ENCODE results near the gene ADIPOR2.
A peak's percentile ranks its signal among the peaks of the same experiment; 100 is the strongest.
"Not testable (repeated sequence)": the region's sequence is repeated elsewhere in the genome, so short reads cannot be mapped to it uniquely, and the experiment has no call there.

Gene ADIPOR2

DNA sequence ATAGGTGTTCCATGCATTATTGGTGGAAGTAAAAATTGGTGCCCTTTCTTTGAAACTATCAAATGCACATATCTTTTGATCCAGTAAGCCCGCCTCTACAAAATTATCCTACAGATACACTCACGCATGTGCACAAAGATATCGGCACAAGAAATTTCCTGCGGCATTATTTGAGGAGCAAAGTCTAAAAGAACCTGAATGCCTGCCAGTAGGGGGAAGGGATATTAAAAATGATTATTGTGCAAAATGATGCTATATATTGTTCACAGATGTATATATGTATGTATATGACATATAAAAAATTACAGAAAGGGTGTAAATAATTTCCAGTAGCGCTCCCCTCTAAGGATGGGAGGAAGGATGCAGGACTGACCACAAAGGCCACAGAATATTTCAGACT, 24.7 kb upstream of the ADIPOR2 start:
- DNase-seq, result no peak

- no peak for DNase-seq
Measured at GRCh38 chr12:1666685-1667162, 24.1 kb upstream of the ADIPOR2 start.

GRCh38 chr12:1668833-1669543, 21.9 kb upstream of the ADIPOR2 start:
- DNase-seq, result no peak

- no peak for DNase-seq
Measured at GRCh38 chr12:1670358-1671268, 20.3 kb upstream of the ADIPOR2 start.

GRCh38 chr12:1676043-1676442, 14.8 kb upstream of the ADIPOR2 start:
- DNase-seq, result no peak

- DNase-seq, result no peak
Measured at GRCh38 chr12:1680804-1681492, 9.9 kb upstream of the ADIPOR2 start.

- no peak for DNase-seq
Measured at GRCh38 chr12:1681493-1681807, 9.4 kb upstream of the ADIPOR2 start.

- DNase-seq, result no peak
Measured at GRCh38 chr12:1688086-1688710, 2.7 kb upstream of the ADIPOR2 start.

GRCh38 chr12:1691123-1692007, 495 bp downstream of the ADIPOR2 start:
- DNase-seq, result peak; percentile 23

- no peak for DNase-seq
Measured at GRCh38 chr12:1692226-1692625, 1.4 kb downstream of the ADIPOR2 start.

GRCh38 chr12:1692895-1693610, 2.2 kb downstream of the ADIPOR2 start:
- no peak for DNase-seq

- not testable (repeated sequence) for DNase-seq
Measured at GRCh38 chr12:1695097-1695496, 4.2 kb downstream of the ADIPOR2 start.

- no peak for DNase-seq
Measured at GRCh38 chr12:1695886-1696670, 5.2 kb downstream of the ADIPOR2 start.

- DNase-seq, result no peak
Measured at GRCh38 chr12:1696800-1697199, 5.9 kb downstream of the ADIPOR2 start.

- DNase-seq, result no peak
Measured at GRCh38 chr12:1697271-1697670, 6.4 kb downstream of the ADIPOR2 start.

- no peak for DNase-seq
Measured at GRCh38 chr12:1698720-1699119, 7.8 kb downstream of the ADIPOR2 start.

DNA sequence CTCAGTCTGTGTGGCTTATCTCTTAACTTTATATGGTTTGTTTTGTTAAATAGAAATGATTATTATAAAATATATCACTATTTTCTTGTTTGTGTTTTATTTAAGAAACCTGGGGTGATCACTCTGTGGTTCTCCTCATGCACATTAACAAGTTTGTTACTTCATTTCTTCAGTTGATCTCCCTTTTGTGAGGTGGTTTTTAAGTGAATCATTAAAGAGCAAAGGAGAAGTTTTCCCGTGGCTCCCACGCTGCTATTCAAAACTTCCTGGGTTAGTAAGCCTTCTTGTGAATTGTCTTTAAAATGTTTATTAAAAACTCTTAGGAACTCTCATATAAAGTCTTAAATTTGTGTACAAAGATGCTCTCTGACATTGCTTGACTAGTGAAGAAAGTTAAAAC, 11.8 kb downstream of the ADIPOR2 start:
- no peak for DNase-seq

DNA sequence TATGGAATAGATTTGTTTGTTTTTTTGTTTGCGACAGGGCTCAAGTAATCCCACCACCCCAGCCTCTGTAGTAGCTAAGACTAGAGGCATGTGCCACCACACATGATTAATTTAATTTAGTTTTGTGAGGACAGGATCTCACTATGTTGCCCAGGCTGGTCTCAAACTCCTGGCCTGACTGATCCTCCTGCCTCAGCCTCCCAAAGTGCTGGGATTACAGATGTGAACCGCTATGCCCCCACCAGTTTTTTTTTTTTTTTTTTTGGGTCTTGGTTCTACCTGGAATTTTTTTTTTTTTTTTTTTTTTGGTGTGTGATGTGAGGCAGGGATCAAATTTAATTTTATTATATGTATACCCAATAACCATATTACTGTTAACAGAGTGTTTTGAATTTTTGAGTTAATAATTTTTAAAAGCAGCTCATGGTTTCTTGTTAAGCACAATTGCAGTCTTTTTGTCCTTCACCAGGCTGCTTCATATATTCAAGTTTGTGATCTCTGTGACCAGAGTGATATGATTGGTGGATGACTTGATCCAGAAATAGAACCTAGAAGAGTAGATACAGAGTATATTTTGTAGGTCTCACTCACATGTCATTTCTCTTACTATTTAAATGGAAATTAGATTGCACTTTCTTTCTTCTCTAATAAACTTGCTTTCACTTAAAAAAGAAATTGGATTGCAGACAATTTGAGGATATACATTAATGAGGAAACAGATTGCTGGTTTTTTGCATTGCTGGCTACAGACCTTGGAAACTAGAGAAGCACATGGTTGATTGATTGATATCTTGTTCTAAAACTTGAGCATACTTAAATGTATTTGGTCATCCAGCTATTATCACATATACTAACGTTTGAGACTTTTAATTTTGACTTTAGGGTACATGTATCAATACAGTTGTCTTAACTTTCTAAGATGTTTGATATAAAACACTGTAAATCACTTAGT, 13.2 kb downstream of the ADIPOR2 start:
- DNase-seq, result no peak

All from activated CD4-positive, alpha-beta T cell treated with anti-CD3 and anti-CD28 coated beads, Interleukin-2, amount 50 U/mL, for 1 hour (primary cell).